ENCODE results near the gene HRH2. TPM values are rescaled to one million over a fixed set of nuclear protein-coding genes. Genes with fewer than 3 reads are reported as not detected.
"Not testable (repeated sequence)": the region's sequence is repeated elsewhere in the genome, so short reads cannot be mapped to it uniquely, and the experiment has no call there.

HRH2 gene
- total RNA-seq, 5 donors from 2014 or later (not counting 1 experiment from before 2014, with no cell fraction given) = 2.9 to 14.4 (median 5.5) TPM

DNA sequence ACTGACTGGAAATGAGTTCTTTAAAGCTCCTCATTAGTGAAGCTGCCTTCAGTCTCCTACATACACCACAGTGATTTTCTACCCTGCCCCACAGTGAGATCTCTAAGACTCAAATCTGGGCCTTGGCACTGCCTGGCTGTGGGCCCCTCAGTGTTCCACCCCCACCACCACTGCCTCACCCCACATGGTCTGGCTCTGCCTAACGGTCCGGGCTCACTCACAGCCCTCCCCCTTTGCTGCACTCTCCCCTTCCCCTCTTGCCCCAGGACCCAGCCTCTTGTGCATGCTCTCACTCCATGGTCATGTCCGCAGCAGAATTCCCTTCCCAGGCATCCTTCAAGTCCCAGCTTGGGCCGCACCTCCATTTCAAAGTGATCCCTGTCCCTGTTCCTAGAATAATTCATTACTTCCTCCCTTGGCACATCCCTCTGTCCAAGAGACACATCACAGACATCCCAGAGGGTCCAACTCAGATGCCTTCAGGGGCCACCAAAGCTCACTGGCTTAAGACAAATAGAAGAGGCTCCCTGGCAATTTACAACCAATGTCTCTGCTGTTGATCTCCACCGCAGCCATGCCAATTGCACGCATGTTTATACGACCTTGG is 56.7 kb downstream of the HRH2 start:
- no peaks in the 10 kb centered on the region for H3K4me1 ChIP-seq (ENCODE audit: control insufficient read depth in 1 of 2, extremely low read depth in 1 of 2, insufficient read depth in 2 of 2, low read length in 2 of 2)

DNA sequence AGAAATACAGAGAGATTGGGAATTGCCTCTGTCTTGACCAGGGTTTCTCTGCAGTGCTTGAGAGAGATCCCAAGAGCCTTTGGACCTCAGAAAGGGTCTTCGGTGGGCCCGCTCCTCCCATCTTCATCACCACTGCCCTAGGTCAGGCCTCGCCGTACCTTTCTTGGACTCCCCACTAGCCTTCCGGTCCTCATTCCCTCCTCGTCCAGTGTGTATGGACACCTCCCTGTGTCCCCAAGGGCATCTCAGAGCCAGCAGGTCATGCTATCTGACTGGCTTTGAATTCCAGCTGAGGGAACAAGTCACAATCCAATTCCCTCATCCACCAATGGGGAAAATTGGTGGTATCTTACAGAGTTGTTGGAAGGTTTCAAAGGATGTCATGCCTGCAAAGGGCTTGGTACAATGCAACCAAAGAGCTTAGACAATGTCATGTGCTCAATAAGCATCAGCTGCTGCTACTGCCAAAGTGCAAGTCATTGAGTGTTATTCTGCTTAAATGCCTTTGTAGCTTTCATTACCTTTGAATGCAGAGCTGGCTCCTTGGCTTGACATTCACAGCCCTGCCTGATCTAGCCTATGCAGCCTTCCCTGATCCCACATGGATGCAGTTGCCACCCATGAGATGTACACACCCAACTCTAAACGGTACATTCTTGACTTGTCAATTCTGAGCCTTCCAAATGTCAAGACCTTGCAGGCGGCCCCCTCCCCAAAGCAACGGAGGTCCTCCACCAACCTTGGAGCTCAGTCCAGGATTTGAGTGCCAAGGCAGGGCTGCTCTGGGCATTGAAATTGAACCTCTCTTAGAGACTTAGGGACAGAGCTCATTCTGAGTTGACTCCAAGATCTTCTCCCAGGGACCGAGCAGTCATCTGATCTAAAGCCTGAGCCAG is 58.0 kb downstream of the HRH2 start:
- Mint-ChIP-seq H3K27ac (no peak overlapping the region), H3K4me3 (no peak overlapping the region), H3K4me1 (peaks cover 2 to 8% (median 2%) of the 10 kb centered on the region in 3 donors), H3K27me3 (peaks cover 0 to 5% of the 10 kb centered on the region in 2 donors), H3K36me3 (peaks cover 9% of the 10 kb centered on the region), H3K9me3 (peaks cover 6 to 21% (median 8%) of the 10 kb centered on the region in 3 donors)
- ChIA-PET POLR2A (no interaction called here), CTCF (interaction anchor here in 1 of 2 donors (0.6 kb wide), 2 partner anchors 176 to 1853 kb away, joined by 3 to 7 read pairs; no protein-coding TSS in a partner anchor)
- H3K4me3 ChIP-seq (ENCODE audit: control insufficient read depth in 1 of 2, extremely low read depth in 1 of 2, low read length in 1 of 2) = no peak overlapping the region
- no peaks in the 10 kb centered on the region for H3K36me3 ChIP-seq (ENCODE audit: control insufficient read depth in 2 of 2, extremely low read depth in 1 of 2, insufficient read depth in 1 of 2, low read length in 1 of 2)
- H3K9me3 ChIP-seq = no peaks in the 10 kb centered on the region
- no peak for ATAC-seq (replicated peaks in 1 of 4)
- no peaks in the 10 kb centered on the region for H3K4me1 ChIP-seq (ENCODE audit: control insufficient read depth in 1 of 2, extremely low read depth in 1 of 2, insufficient read depth in 2 of 2, low read length in 2 of 2)
- H3K27me3 ChIP-seq (replicated peaks in 1 of 2; ENCODE audit: control insufficient read depth in 2 of 2, extremely low read depth in 1 of 2, insufficient read depth in 2 of 2, low read length in 1 of 2) = no peaks in the 10 kb centered on the region
- H3K27ac ChIP-seq (ENCODE audit: low read length) = no peak overlapping the region
- DNase-seq = peak in 1 of 35 experiments; percentile 19
- WGBS (ENCODE audit: insufficient coverage) = 96% methylated on average over 5 of the region's 10 CpGs

More for the DNA sequence above, 56.7 kb downstream of the HRH2 start:
- DNase-seq (peak in 1 of 35 experiments; percentile 0), ATAC-seq (replicated peaks in 1 of 4) (no peak)
- peaks cover 20% of the 10 kb centered on the region for H3K36me3 Mint-ChIP-seq
- CTCF ChIA-PET = no interaction called here
- Histone ChIP-seq H3K9me3 (no peaks in the 10 kb centered on the region), H3K27ac (ENCODE audit: low read length) (no peak overlapping the region), H3K27me3 (replicated peaks in 1 of 2; ENCODE audit: control insufficient read depth in 2 of 2, extremely low read depth in 1 of 2, insufficient read depth in 2 of 2, low read length in 1 of 2) (no peaks in the 10 kb centered on the region), H3K36me3 (ENCODE audit: control insufficient read depth in 2 of 2, extremely low read depth in 1 of 2, insufficient read depth in 1 of 2, low read length in 1 of 2) (peaks cover 0 to 7% of the 10 kb centered on the region in 2 donors), H3K4me3 (ENCODE audit: control insufficient read depth in 1 of 2, extremely low read depth in 1 of 2, low read length in 1 of 2) (no peak overlapping the region)
- POLR2A ChIA-PET = no interaction called here
- no peak overlapping the region for H3K4me3 Mint-ChIP-seq
- peaks cover 2 to 8% (median 2%) of the 10 kb centered on the region in 3 donors for H3K4me1 Mint-ChIP-seq
- peaks cover 0 to 5% of the 10 kb centered on the region in 2 donors for H3K27me3 Mint-ChIP-seq
- 93% methylated on average over 6 of the region's 7 CpGs for WGBS (ENCODE audit: insufficient coverage)
- no peak overlapping the region for H3K27ac Mint-ChIP-seq
- peaks cover 6 to 21% (median 8%) of the 10 kb centered on the region in 3 donors for H3K9me3 Mint-ChIP-seq

DNA sequence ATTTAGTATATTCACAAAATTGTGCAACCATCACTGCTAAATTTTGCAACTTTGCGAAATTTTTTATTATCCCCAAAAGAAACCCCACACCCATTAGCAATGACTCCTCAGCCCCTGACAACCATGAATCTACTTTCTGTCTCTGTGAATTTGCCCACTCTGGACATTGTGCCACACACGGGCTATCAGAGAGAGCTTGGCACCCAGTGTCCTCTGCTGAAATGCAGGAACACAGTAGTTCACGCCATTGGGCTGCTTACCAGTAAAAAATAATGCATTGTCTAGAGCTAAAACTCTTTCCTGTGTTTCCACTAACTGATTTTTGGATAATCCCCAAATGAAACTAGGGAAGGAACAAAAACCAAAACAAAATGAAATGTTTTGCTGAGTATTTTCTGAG is 60.0 kb downstream of the HRH2 start:
- 93% methylated on average over 2 of the region's 3 CpGs for WGBS (ENCODE audit: insufficient coverage)
- Mint-ChIP-seq H3K27ac (no peak overlapping the region), H3K9me3 (peaks cover 6 to 21% (median 8%) of the 10 kb centered on the region in 3 donors), H3K36me3 (peaks cover 9% of the 10 kb centered on the region), H3K27me3 (peaks cover 0 to 5% of the 10 kb centered on the region in 2 donors), H3K4me3 (no peak overlapping the region), H3K4me1 (peaks cover 2 to 8% (median 2%) of the 10 kb centered on the region in 3 donors)
- Histone ChIP-seq H3K4me3 (ENCODE audit: control insufficient read depth in 1 of 2, extremely low read depth in 1 of 2, low read length in 1 of 2) (no peak overlapping the region), H3K27me3 (replicated peaks in 1 of 2; ENCODE audit: control insufficient read depth in 2 of 2, extremely low read depth in 1 of 2, insufficient read depth in 2 of 2, low read length in 1 of 2) (no peaks in the 10 kb centered on the region), H3K27ac (ENCODE audit: low read length) (no peak overlapping the region), H3K9me3 (no peaks in the 10 kb centered on the region), H3K36me3 (ENCODE audit: control insufficient read depth in 2 of 2, extremely low read depth in 1 of 2, insufficient read depth in 1 of 2, low read length in 1 of 2) (no peaks in the 10 kb centered on the region), H3K4me1 (ENCODE audit: control insufficient read depth in 1 of 2, extremely low read depth in 1 of 2, insufficient read depth in 2 of 2, low read length in 2 of 2) (no peaks in the 10 kb centered on the region)
- ChIA-PET POLR2A (no interaction called here), CTCF (interaction anchor here (0.7 to 2.2 kb wide), 5 partner anchors 12 to 184 kb away, joined by 3 to 13 read pairs (median 8); no protein-coding TSS in a partner anchor)
- DNase-seq (no peak), ATAC-seq (replicated peaks in 1 of 4) (no peak)

DNA sequence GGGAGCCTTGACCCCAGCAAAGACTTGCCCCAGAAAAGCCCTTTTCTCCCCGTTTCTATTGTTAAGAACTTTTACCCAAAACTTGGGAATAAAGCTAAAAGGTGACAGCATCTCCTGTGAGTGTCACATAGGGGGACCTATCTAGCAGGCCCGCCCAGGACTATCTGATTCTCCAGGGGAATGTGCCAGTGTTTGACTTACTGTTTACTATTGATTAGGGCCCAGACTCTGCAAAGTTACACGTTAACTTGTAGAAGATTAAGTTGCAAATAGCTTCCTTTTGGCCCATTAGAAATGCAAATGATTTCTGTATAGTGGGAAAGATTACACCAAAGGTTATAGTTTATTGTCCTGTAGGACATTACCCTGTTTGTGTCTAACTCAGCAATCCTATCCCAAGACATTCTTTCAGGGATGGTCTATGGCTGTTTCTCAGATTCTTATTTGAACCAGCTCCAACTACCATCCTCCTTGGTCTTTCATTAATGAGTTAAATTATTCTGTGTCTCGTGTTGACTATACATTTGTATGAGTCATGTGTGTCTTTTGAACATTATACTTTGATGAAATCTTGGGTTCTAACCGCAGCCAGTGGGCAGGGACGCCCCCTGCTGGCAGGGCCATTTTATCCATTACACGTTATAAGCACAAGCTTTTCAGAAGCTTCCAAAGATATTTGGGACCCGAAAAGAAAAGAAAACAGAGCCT is 60.7 kb downstream of the HRH2 start:
- Mint-ChIP-seq H3K4me3 (no peak overlapping the region), H3K4me1 (peaks cover 2 to 8% (median 2%) of the 10 kb centered on the region in 3 donors), H3K36me3 (peaks cover 9% of the 10 kb centered on the region), H3K27ac (no peak overlapping the region), H3K27me3 (peaks cover 0 to 5% of the 10 kb centered on the region in 2 donors), H3K9me3 (peaks cover 6 to 21% (median 8%) of the 10 kb centered on the region in 3 donors)
- ChIA-PET POLR2A (no interaction called here), CTCF (interaction anchor here (0.5 to 2.2 kb wide), 12 partner anchors 9 to 191 kb away, joined by 3 to 13 read pairs (median 5); no protein-coding TSS in a partner anchor)
- Histone ChIP-seq H3K27me3 (replicated peaks in 1 of 2; ENCODE audit: control insufficient read depth in 2 of 2, extremely low read depth in 1 of 2, insufficient read depth in 2 of 2, low read length in 1 of 2) (no peaks in the 10 kb centered on the region), H3K36me3 (ENCODE audit: control insufficient read depth in 2 of 2, extremely low read depth in 1 of 2, insufficient read depth in 1 of 2, low read length in 1 of 2) (no peaks in the 10 kb centered on the region), H3K4me3 (ENCODE audit: control insufficient read depth in 1 of 2, extremely low read depth in 1 of 2, low read length in 1 of 2) (no peak overlapping the region), H3K27ac (ENCODE audit: low read length) (no peak overlapping the region), H3K4me1 (ENCODE audit: control insufficient read depth in 1 of 2, extremely low read depth in 1 of 2, insufficient read depth in 2 of 2, low read length in 2 of 2) (no peaks in the 10 kb centered on the region), H3K9me3 (no peaks in the 10 kb centered on the region)
- ATAC-seq (replicated peaks in 1 of 4) (peak in 1 of 4 experiments; percentile 37), DNase-seq (peak in 30 of 35 experiments; percentile 11 to 67 (median 31))
- WGBS (ENCODE audit: insufficient coverage) = 79% methylated on average over 2 of the region's 8 CpGs

DNA sequence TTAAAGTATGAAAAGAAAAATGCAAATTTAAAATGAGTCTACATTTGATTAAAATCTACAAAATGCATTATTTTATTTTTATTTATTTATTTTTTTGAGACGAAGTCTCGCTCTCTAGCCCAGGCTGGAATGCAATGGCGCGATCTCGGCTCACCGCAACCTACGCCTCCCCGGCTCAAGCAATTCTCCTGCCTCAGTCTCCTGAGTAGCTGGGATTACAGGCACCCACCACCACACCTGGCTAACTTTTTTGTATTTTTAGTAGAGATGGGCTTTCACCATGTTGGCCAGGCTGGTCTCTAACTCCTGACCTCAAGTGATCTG is 61.2 kb downstream of the HRH2 start:
- no CpG with 5 or more reads among the region's 8 CpGs for WGBS (ENCODE audit: insufficient coverage)
- H3K9me3 ChIP-seq; H3K27ac ChIP-seq (ENCODE audit: low read length); H3K4me1 Mint-ChIP-seq; H3K27me3 ChIP-seq (replicated peaks in 1 of 2; ENCODE audit: control insufficient read depth in 2 of 2, extremely low read depth in 1 of 2, insufficient read depth in 2 of 2, low read length in 1 of 2); POLR2A ChIA-PET; H3K36me3 Mint-ChIP-seq; ATAC-seq (replicated peaks in 1 of 4); H3K4me3 Mint-ChIP-seq; H3K27ac Mint-ChIP-seq; H3K27me3 Mint-ChIP-seq; H3K4me3 ChIP-seq (ENCODE audit: control insufficient read depth in 1 of 2, extremely low read depth in 1 of 2, low read length in 1 of 2); H3K36me3 ChIP-seq (ENCODE audit: control insufficient read depth in 2 of 2, extremely low read depth in 1 of 2, insufficient read depth in 1 of 2, low read length in 1 of 2); H3K4me1 ChIP-seq (ENCODE audit: control insufficient read depth in 1 of 2, extremely low read depth in 1 of 2, insufficient read depth in 2 of 2, low read length in 2 of 2): not testable (repeated sequence)
- CTCF ChIA-PET = interaction anchor here (0.7 to 2.2 kb wide), 7 partner anchors 8 to 185 kb away, joined by 3 to 13 read pairs (median 8); no protein-coding TSS in a partner anchor
- DNase-seq = peak in 1 of 35 experiments; percentile 2
- H3K9me3 Mint-ChIP-seq = peaks cover 6 to 19% (median 6%) of the 10 kb centered on the region in 3 donors
